ENCODE measurements around the gene TGFBR2. TPM values are rescaled to one million over a fixed set of nuclear protein-coding genes. Genes with fewer than 3 reads are reported as not detected.

Gene TGFBR2
- total RNA-seq, 2 donors from 2014 or later: 37.7 to 45.9 TPM

DNA sequence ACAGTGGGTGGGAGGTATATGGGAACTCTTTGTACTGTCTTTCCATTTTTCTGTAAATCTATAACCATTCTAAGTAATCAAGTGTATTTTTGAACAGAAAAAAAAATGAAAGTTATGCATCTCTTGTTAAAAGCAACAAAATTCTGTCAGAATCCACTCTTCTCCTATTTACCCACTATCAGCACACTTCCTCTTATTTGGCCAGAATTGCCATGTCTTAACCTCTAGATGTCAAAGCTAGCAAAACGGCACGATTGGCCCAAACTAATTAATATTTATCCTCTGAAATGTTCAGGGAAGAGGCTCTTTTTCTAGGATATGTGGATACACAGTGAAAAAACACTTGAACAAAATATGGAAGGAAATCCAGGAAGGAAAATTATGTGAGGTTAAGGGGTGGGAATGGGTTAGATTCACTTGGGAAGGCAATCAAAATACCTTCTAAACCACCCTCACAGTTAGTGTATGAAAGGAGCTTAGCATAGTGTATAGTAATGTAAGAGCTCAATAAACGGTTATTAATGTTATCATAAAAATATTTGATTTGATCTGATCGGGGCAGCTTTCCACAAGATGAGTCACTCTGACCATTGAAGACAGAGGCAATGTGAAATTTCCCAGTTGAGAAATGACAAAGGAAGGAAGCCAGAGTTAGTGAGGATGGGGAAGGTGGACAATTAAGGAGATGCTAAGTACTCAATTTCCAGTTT is 20.1 kb upstream of the TGFBR2 start:
- Mint-ChIP-seq H3K9me3 (no peaks in the 10 kb centered on the region), H3K27ac (no peak overlapping the region), H3K4me1 (ENCODE audit: low read depth) (no peaks in the 10 kb centered on the region), H3K4me3 (no peak overlapping the region), H3K36me3 (ENCODE audit: insufficient read depth in 2 of 2) (no peaks in the 10 kb centered on the region), H3K27me3 (ENCODE audit: low read depth) (no peaks in the 10 kb centered on the region)
- ATAC-seq (replicated peaks in 1 of 2): no peak
- no peak for DNase-seq

- Mint-ChIP-seq H3K4me1 (ENCODE audit: low read depth) (no peaks in the 10 kb centered on the region), H3K9me3 (no peaks in the 10 kb centered on the region), H3K27me3 (ENCODE audit: low read depth) (no peaks in the 10 kb centered on the region), H3K4me3 (no peak overlapping the region), H3K27ac (no peak overlapping the region), H3K36me3 (ENCODE audit: insufficient read depth in 2 of 2) (no peaks in the 10 kb centered on the region)
- ATAC-seq (replicated peaks in 1 of 2) (no peak), DNase-seq (no peak)
Measured at GRCh38 chr3:30586806-30587486, 19.5 kb upstream of the TGFBR2 start.

- Mint-ChIP-seq H3K9me3 (no peaks in the 10 kb centered on the region), H3K4me1 (ENCODE audit: low read depth) (no peaks in the 10 kb centered on the region), H3K27me3 (ENCODE audit: low read depth) (no peaks in the 10 kb centered on the region), H3K4me3 (no peak overlapping the region), H3K27ac (no peak overlapping the region), H3K36me3 (ENCODE audit: insufficient read depth in 2 of 2) (no peaks in the 10 kb centered on the region)
- ATAC-seq (replicated peaks in 1 of 2) (no peak), DNase-seq (no peak)
Measured at GRCh38 chr3:30587904-30588303, 18.5 kb upstream of the TGFBR2 start.

GRCh38 chr3:30596152-30596551 is 10.2 kb upstream of the TGFBR2 start:
- peaks cover 28% of the 10 kb centered on the region for H3K4me1 Mint-ChIP-seq (ENCODE audit: low read depth)
- no peak for ATAC-seq (replicated peaks in 1 of 2)
- H3K27me3 Mint-ChIP-seq (ENCODE audit: low read depth): no peaks in the 10 kb centered on the region
- H3K36me3 Mint-ChIP-seq (ENCODE audit: insufficient read depth in 2 of 2): no peaks in the 10 kb centered on the region
- H3K27ac Mint-ChIP-seq: no peak overlapping the region
- H3K9me3 Mint-ChIP-seq: no peaks in the 10 kb centered on the region
- H3K4me3 Mint-ChIP-seq: no peak overlapping the region
- DNase-seq: no peak

DNA sequence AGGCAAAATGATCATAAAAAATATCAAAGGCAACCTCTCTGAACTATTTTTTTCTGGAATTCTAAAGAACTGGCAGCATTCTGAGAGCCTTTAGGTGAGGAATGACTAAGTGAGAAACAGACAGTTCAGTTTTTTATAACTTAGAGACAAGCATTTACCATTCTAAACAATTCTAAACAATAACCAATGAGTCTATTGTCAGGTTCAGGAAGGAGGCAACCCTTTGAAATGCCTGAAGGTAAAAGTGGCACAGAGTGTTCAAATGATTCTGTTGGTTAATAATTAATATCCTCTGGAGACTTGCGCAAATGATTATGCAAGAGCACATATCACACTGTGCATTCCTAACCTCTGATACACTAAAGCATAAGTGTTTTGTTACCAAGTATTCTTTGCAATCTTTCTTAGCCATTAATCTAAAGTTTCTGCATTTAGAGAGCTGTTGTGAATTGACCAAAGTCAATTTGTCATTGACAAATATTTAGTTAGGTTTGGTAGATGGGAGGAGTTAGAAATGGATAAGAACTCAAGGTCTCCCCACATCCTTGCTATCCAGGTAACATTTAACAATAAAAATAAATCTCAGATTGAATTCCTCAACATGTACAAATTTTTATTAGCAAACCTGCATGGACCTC is 9.2 kb upstream of the TGFBR2 start:
- no peak for DNase-seq
- Mint-ChIP-seq H3K27me3 (ENCODE audit: low read depth) (no peaks in the 10 kb centered on the region), H3K4me3 (no peak overlapping the region), H3K9me3 (no peaks in the 10 kb centered on the region), H3K4me1 (ENCODE audit: low read depth) (peaks cover 28% of the 10 kb centered on the region), H3K36me3 (ENCODE audit: insufficient read depth in 2 of 2) (peaks cover 0 to 2% of the 10 kb centered on the region in 2 donors), H3K27ac (no peak overlapping the region)
- no peak for ATAC-seq (replicated peaks in 1 of 2)

DNA sequence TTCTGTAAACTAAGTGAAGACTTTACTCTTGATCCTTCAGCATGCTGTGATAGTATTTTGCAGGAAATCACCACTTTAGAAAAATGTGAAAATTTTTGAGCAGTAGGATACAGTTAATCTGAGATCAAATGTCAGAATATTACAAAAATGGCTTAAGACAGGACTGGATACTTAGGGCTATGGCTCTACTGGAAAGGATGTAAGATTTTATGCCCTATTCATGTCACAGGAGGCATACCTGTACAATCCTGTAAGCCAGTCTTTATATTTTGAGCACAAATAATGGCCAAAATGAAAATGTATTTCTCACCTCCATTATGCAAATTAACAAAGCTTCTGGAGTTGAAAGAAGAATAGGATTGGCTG is 8.6 kb upstream of the TGFBR2 start:
- ATAC-seq (replicated peaks in 1 of 2) (no peak), DNase-seq (no peak)
- no peaks in the 10 kb centered on the region for H3K27me3 Mint-ChIP-seq (ENCODE audit: low read depth)
- no peak overlapping the region for H3K4me3 Mint-ChIP-seq
- H3K36me3 Mint-ChIP-seq (ENCODE audit: insufficient read depth in 2 of 2): peaks cover 0 to 2% of the 10 kb centered on the region in 2 donors
- peaks cover 28% of the 10 kb centered on the region for H3K4me1 Mint-ChIP-seq (ENCODE audit: low read depth)
- H3K27ac Mint-ChIP-seq: no peak overlapping the region
- no peaks in the 10 kb centered on the region for H3K9me3 Mint-ChIP-seq

DNA sequence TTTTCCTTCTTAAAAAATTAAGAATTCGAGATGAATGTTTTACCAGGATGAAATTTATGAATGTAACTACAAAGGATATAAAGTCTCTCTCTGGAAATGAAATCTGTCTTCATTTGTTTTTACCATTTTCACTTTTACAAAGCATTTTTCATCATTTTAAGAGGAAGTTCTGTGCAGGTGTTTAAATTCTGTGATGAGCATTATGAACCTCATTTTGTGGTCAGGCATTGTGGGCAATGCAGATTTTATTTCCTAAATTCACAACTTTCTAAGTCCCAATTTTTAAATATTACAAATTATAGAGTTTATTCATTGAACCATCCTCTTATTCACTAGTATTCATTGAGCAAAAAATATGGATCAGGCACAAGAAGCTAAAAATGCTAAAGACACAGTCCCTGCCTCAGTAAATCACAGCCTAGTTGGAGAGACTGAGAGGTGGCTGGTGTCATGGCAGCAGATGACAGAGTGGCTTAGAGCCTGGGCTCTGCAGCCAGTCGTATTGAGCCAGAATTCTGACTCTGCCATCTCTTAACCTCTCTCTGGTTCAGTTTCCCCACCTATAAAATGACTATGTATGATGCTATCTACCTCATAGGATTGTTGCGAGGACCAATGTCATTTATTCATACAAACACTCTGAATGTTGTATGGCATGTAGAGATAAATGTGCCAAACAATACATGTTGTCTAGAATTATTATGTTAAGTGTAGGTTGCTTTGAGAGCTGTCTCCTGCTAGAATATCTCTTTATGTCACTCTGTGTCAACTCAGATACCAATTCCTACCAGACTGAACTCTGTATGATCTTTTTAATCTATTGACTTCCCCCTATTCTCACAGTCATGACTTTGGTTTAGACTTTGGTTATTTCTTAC is 7.5 kb upstream of the TGFBR2 start:
- no peak for DNase-seq
- H3K4me3 Mint-ChIP-seq: peak overlapping the region; percentile 7 to 19

GRCh38 chr3:30600572-30600971 is 5.8 kb upstream of the TGFBR2 start:
- Mint-ChIP-seq H3K4me3 (no peak overlapping the region), H3K27ac (no peak overlapping the region), H3K9me3 (no peaks in the 10 kb centered on the region), H3K36me3 (ENCODE audit: insufficient read depth in 2 of 2) (peaks cover 0 to 2% of the 10 kb centered on the region in 2 donors), H3K27me3 (ENCODE audit: low read depth) (no peaks in the 10 kb centered on the region), H3K4me1 (ENCODE audit: low read depth) (peaks cover 49% of the 10 kb centered on the region)
- ATAC-seq (replicated peaks in 1 of 2): no peak
- no peak for DNase-seq

More for the DNA sequence above, 7.5 kb upstream of the TGFBR2 start:
- Mint-ChIP-seq H3K9me3 (no peaks in the 10 kb centered on the region), H3K36me3 (ENCODE audit: insufficient read depth in 2 of 2) (peaks cover 0 to 2% of the 10 kb centered on the region in 2 donors), H3K4me1 (ENCODE audit: low read depth) (peaks cover 32% of the 10 kb centered on the region), H3K27ac (peak overlapping the region; percentile 20), H3K27me3 (ENCODE audit: low read depth) (no peaks in the 10 kb centered on the region)
- ATAC-seq (replicated peaks in 1 of 2): peak; percentile 83 to 95

DNA sequence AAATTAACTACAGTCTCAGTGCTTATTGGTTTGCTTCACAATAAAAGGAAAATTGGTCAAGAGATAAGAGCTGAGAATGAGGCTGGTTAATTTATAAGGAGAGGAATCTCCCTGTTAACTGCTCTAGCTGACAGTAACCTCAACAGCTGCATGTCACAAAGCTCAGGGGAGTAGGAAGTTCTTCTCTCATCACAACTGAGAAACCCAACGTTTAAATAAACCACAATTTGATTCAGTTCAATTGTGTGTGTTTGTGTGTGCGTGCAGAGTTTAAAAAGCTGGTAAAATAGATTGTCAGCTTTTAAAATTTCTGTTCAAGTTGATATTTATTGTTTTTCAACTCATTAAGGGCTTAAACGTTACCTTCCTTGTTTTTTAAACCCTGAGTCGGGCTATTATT is 3.5 kb upstream of the TGFBR2 start:
- peak overlapping the region; percentile 30 for H3K27ac Mint-ChIP-seq

GRCh38 chr3:30604093-30604492 is 2.3 kb upstream of the TGFBR2 start:
- Mint-ChIP-seq H3K4me1 (ENCODE audit: low read depth) (peaks cover 47% of the 10 kb centered on the region), H3K4me3 (peak overlapping the region; percentile 80 to 97), H3K27ac (peak overlapping the region; percentile 85), H3K9me3 (no peaks in the 10 kb centered on the region), H3K27me3 (ENCODE audit: low read depth) (no peaks in the 10 kb centered on the region), H3K36me3 (ENCODE audit: insufficient read depth in 2 of 2) (peaks cover 3 to 13% of the 10 kb centered on the region in 2 donors)
- no peak for DNase-seq
- ATAC-seq (replicated peaks in 1 of 2): no peak

More for the DNA sequence above, 3.5 kb upstream of the TGFBR2 start:
- peaks cover 47% of the 10 kb centered on the region for H3K4me1 Mint-ChIP-seq (ENCODE audit: low read depth)
- H3K9me3 Mint-ChIP-seq: no peaks in the 10 kb centered on the region
- ATAC-seq (replicated peaks in 1 of 2) (no peak), DNase-seq (no peak)
- H3K27me3 Mint-ChIP-seq (ENCODE audit: low read depth): no peaks in the 10 kb centered on the region
- peak overlapping the region; percentile 41 to 97 for H3K4me3 Mint-ChIP-seq
- H3K36me3 Mint-ChIP-seq (ENCODE audit: insufficient read depth in 2 of 2): peaks cover 0 to 3% of the 10 kb centered on the region in 2 donors

DNA sequence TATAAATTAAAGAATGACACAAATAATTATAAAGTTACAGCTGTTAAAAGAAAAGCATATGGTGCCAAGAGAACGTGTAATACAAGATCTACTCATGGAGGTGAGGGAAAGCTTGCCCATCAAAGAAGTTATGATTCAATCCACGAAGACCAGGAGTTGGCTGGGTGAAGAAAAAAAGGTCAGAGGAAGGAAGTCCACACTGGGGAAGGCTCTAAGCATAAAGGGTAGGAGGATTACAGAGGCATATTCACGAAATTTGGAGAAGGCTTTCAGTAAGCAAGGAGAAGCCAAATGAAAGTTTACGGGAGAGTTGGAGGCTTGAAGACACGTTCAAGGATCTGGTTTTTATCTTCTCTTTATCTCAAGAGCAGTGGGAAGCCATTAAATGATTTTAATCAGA is 1.8 kb upstream of the TGFBR2 start:
- Mint-ChIP-seq H3K9me3 (no peaks in the 10 kb centered on the region), H3K27ac (peak overlapping the region; percentile 85), H3K4me3 (peak overlapping the region; percentile 80 to 97), H3K36me3 (ENCODE audit: insufficient read depth in 2 of 2) (peaks cover 3 to 14% of the 10 kb centered on the region in 2 donors), H3K4me1 (ENCODE audit: low read depth) (peaks cover 46% of the 10 kb centered on the region), H3K27me3 (ENCODE audit: low read depth) (no peaks in the 10 kb centered on the region)
- ATAC-seq (replicated peaks in 1 of 2): no peak
- DNase-seq: no peak

- Mint-ChIP-seq H3K27ac (peak overlapping the region; percentile 85), H3K4me1 (ENCODE audit: low read depth) (peaks cover 46% of the 10 kb centered on the region), H3K27me3 (ENCODE audit: low read depth) (no peaks in the 10 kb centered on the region), H3K9me3 (no peaks in the 10 kb centered on the region), H3K36me3 (ENCODE audit: insufficient read depth in 2 of 2) (peaks cover 3 to 14% of the 10 kb centered on the region in 2 donors), H3K4me3 (peak overlapping the region; percentile 80 to 97)
- DNase-seq (no peak), ATAC-seq (replicated peaks in 1 of 2) (no peak)
Measured at GRCh38 chr3:30605005-30605404, 1.4 kb upstream of the TGFBR2 start.

All from activated T-cell treated with anti-CD3 and anti-CD28 coated beads, Interleukin-2, amount 50 U/mL, for 72 hours (primary cell).